NCI-H1694 treated with DMSO at 0.1 percent for 48 hours (cell line): ENCODE data around the gene NTN3.

Experiments
- DNase-seq: peaks from one replicate; lab custom pipeline; 2025; lab: John Stamatoyannopoulos, UW

Gene NTN3

DNA sequence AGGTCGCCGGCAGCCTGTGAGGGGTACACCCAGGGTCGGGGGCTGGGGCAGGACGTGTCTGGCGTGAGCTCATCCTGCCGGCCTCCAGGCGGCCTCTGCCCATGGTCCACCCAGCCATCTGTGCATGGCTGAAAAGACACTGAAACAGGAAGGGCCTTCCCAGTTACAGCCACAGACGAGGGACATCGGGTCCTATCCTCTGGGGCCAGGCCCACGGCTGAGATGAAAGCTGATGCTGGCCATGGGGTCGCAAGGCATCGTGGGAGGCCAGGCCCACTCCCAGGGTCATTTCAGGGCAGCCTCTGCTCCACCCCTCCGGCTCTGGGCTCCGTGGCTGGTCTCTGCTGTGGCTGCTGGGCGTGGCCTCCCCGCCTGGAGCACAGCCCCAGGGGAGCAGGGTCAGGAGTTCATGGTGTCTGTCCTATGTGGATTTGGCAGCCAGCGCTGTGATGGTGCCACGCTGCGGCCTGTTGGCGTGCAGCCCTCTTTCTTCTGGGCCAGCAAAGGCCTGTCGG is 26.1 kb downstream of the NTN3 start:
- DNase-seq = no peak

DNA sequence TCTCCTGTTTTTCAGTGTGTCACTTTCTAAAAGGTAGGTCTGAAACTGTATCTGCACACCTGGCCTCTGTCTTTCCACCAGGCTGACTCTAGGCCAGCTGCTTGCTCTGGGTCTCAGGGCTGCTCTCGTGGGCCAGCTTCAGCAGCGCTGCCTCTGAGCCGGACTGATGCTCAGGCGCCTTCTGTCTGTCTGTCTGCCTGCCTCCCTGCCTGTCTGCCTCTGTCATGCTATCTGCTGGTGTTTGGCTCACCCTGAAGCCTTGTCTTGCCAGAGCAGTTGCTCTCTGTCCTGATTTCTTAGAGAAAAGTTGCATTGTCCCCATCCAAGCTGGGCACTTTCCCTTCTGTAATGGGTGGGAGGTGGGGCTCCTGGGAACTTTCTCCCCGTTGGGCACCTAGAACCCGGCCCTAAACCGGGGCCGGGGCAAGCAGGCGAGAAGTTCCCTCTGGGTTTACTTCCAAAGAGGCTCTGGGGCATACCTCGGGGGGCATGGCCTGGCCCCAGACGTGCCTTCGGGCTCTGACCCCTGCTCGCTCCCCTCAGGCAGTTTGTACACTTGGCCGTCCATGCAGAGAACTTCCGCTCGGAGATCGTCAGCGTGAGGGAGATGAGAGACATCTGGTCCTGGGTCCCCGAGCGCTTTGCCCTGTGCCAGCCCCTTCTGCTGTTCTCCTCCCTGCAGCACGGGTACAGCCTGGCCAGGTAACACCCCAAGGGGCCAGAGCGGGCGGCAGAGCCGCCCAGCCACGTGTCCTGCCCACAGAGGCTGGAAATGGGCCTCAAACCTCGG is 26.8 kb downstream of the NTN3 start:
- no peak for DNase-seq

DNA sequence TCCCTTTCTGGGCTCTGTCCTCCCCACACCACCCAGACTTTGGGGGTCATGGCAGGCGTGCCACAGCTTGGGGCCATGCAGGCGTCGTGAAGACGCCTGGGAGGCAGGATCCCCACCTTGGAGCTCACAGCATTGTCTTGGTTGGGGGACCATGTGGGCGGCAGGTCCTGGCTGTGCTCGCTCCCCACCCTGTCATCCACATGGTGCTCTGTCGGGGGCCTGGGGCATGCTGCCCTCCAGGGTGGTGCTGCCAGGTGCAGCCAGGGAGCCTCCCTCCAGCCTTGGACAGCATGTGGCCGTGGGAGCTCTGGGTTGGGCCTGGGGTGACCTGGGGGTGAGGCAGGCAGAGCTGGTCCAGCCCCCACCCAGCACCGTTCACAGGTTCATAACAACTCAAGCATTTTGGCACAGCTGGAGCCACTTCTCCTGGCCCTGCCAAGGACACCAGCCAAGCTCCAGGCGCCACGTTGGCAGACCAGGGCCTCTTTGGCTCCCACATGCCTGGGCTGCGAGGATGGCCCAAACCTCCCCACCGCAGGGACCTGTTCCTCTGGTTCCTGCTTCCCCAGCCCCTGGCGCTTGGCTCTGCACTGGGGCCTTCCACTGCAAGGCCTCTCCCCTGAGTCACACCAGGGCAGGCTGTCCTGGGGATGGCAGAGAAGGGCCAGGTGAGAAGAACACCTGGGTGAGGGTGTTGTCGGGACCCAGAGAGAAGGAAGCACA is 27.6 kb downstream of the NTN3 start:
- no peak for DNase-seq

- DNase-seq = no peak
Measured at GRCh38 chr16:2499454-2499853, 28.4 kb downstream of the NTN3 start.

- no peak for DNase-seq
Measured at GRCh38 chr16:2499890-2500429, 28.9 kb downstream of the NTN3 start.

DNA sequence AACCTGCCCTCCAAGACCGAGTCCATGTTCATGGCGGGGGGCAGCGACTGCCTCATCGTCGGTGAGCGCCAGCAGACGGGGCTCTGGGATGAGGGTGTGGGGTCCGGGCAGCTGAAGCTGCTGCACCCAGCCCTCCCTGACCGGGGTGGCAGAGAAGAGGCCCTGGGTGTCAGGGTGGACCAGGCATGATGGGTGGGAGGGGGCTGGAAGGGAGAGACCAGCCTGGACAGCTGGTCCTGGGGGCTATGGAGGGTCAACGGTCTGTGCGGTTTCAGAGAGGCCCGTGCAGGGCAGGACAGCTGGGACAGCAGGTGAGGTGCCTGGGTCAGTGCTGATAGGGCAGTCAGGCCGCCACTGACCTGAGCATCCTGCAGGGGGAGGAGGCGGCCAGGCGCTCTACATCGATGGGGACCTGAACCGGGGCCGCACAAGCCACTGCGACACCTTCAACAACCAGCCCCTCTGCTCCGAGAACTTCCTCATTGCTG is 29.4 kb downstream of the NTN3 start:
- no peak for DNase-seq

DNA sequence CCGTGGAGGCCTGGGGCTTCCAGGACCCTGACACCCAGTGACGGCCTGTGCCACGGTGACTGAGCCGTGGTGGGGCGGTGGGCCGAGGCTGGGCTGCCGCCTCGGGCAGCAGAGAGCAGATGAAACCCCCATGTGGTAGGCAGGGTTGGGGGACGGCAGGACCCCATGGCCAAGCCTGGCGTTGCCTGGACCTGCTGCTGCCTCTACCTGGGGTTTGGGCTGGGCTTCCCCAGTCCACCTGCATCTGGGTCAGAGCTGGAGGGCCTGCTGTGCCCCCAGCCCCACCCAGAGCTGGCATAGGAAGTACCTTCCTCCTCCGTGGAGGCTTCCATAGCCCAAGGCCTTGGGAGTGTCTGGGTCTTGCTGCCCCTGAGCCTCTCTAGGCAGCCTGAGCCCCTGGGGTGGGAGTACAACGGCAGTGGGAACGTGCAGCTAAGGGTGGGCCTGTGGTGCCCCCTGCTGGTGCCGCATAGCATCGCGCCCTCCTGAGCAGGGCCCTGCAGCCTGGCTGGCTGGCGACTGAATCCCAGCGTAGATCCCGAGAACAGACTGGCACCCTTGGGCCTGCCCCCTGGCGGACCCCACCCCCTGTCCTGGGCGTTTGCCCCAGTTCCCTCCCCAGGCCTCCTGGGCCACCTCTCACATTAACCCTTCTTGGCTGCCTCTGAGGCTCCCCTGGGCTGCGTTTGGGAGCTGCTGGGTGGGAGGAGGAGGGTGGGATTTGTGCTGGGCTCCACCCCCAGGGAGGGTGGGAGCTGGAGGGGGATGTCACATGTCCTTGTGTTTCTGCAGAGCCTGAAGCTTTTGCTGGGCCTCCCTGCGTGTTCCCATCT is 30.0 kb downstream of the NTN3 start:
- DNase-seq = peak; percentile 65

DNA sequence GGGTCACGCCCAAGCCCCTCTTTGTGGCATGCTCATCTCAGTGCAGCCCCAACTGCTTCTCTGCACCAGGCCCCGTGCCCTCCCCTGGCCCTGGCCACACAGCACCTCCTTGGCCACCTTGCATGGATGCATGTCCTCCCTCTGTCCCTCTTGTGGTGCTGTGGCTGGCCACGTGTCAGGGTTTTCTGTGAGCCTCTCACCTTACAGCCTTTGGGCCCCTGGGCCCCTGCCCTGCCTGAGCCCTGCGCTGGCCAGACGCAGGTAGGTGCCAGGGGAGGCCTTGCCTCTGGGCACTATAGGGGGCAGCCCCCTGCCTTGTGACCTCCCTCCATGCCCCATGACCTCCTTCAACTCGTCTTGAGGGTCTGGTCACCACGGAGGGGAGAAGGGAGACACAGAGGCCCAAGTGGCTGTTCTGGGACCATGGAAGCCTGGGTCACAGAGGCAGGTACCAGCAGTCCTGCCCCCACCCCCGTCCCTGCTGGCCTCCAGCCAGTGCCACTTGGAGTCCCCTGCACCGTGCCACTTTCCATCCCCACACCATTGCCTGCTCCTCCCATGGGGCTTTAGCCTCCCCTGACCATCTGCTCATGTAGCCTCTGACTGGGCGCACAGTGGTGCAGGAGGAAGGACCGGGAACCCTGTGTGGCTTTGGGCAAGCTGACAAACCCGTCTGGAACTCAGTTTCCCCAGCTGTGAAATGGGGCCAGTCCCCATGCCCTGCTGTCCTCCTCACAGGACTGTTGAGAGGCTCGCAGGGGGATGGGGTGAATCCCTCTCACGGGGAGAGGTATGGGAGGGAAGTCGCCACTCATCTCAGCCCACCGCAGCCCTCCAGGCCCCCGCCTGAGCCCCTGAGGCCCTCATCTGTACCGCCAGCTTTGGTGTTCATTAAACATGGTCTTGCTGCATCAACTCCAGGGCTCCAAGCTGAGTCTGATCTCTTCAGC is 31.1 kb downstream of the NTN3 start:
- no peak for DNase-seq

GRCh38 chr16:2505695-2506094 is 34.6 kb downstream of the NTN3 start:
- no peak for DNase-seq

GRCh38 chr16:2507052-2507659 is 36.1 kb downstream of the NTN3 start:
- no peak for DNase-seq

- no peak for DNase-seq
Measured at GRCh38 chr16:2507665-2508064, 36.6 kb downstream of the NTN3 start.

GRCh38 chr16:2508722-2509400 is 37.8 kb downstream of the NTN3 start:
- DNase-seq = no peak

- DNase-seq = no peak
Measured at GRCh38 chr16:2511128-2511800, 40.2 kb downstream of the NTN3 start.

DNA sequence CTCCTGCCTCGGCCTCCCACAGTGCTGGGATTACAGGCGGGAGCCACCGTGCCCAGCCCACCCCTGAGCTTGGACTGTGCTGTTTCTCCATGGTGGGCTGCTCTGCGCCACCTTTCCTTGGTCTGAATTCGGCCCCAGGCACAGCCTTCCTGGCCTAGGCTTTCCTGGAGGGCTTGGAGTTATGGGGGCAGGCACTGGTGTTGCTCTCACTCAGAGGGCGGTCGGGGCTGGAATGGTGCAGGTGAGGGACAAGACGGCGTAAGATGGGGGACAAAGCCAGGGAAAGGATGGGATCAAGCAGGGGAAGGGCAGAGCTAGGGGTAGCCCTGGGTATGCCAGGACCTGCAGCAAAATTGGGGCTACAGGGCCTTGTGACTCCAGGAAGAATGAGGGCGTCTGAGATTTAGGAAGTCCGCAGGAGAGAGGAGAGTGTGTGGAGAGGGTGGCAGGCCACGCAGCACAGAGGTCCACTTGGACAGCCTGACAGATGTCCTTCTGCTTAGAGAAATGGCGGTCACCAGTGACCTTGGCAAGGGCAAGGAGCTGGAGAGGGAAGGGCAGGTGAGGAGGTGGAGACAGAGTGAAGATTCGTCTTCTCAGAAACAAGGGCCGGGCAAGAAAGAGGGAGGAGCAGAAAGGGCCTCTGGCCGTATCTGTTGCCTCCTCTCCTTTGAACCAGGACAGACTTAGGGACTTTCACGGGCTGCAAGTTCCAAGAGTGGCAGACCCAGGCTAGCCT is 41.1 kb downstream of the NTN3 start:
- no peak for DNase-seq

GRCh38 chr16:2512735-2513404 is 41.8 kb downstream of the NTN3 start:
- DNase-seq = no peak

DNA sequence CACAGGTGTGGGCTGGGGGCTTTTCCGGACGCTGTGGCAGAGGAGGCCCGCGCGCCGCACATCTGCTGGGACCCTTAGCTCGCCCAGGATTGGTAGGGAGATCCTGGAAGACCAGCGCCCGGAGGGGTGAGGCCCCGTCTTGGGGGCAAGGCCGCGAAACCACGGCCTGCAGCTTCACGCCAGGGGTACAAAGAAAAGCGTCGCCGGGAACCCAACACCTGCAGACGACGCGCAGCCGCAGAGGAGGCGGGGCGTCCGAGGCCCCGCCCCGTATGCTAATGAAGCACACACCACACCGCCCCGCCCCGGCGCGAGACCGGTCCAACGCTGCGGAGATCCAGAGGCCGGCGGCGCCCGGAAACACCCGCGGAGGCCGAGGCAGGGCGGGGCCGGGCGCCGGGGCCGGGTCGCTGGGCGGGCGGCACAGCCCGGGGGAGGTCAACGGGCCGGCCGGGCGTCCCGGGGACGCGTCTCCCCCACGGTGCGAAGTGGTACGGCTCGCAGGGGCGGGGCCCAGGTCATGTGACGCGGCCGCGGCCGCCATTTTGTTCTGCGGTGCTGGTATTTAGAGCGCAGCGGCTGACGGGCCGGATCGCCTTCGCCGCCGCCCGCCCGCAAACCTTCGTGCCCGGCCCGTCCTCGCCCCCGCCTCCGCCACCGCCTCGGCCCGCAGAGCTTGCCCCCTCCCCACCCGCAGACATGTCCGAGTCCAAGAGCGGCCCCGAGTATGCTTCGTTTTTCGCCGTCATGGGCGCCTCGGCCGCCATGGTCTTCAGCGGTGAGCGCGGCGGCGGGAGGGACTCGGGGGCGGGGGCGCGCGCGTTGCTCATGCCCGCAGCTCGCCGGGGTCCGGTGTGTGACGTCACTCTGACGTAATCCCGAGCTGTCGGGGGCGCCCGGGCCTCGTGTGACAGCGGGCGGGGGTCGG is 42.6 kb downstream of the NTN3 start, which contains the start of gene ATP6V0C:
Gene ATP6V0C, plus strand, starts transcription at position 548 of the 928 bp plus-strand sequence. Its CDS starts 152 bp downstream, at position 700.
- peak; percentile 55 for DNase-seq
